Vagina (tissue), 2 donors: ENCODE data around the gene UBR3. TPM values are rescaled to one million over a fixed set of nuclear protein-coding genes. Genes with fewer than 3 reads are reported as not detected.

Source experiments
- DNase-seq, 2 donors: peaks; one replicate each; pipeline ENCODE4 v3.0.0-alpha.2; 2017; ENCODE audit errors: extremely low spot score in 2 of 2
- H3K27ac ChIP-seq: fragments of 200-600 bp; sonication (generic); one replicate; pipeline ENCODE4 v1.5.1; 2019
- H3K27me3 ChIP-seq: fragments of 200-600 bp; sonication (generic); one replicate; pipeline ENCODE4 v1.5.1; 2019
- H3K36me3 ChIP-seq, 2 donors: fragments of 200-600 bp; sonication (generic); one replicate each; pipeline ENCODE4 v1.5.1; 2017 to 2019
- H3K4me1 ChIP-seq: fragments of 200-600 bp; sonication (generic); one replicate; pipeline ENCODE4 v1.5.1; 2019
- H3K4me3 ChIP-seq, 2 donors: fragments of 200-600 bp; sonication (generic); 1 replicate in 1 of 2; 2 replicates in 1 of 2; pipeline ENCODE4 v1.5.1; 2016 to 2019
- H3K9me3 ChIP-seq: fragments of 200-600 bp; sonication (generic); one replicate; pipeline ENCODE4 v1.5.1; 2019
- POLR2A ChIP-seq, 2 donors: fragments of 450-650 bp; IDR thresholded peaks; one replicate each; pipeline ENCODE4 v1.6.1; 2017; ENCODE audit warnings: antibody characterized with exemption in 2 of 2, mild to moderate bottlenecking in 2 of 2, moderate library complexity in 2 of 2
- POLR2AphosphoS5 ChIP-seq, 2 donors: sonication (generic); formaldehyde crosslinking; IDR thresholded peaks; one replicate each; pipeline ENCODE4 v1.9.0; 2017; ENCODE audit warnings: antibody characterized with exemption in 2 of 2, mild to moderate bottlenecking in 2 of 2, low read depth in 1 of 2; ENCODE audit not compliant: insufficient read depth in 1 of 2
- intact Hi-C: fragments of 100-400 bp; cut with DNase I; formaldehyde crosslinking; loops from one replicate; pipeline ENCODE4 v1.15.1; 2023
- total RNA-seq: library from RNA; depleted of rRNA; stranded (reverse); fragments of >200 nt; gene quantifications from one replicate; pipeline ENCODE4 v1.2.3, GENCODE V29; 2016
- TF ChIP-seq, protein P1 (sequence below), 3 experiments: fragments of 450-650 bp in 2 of 3; fragments of 200-600 bp in 1 of 3; sonication (generic) in 1 of 3; IDR thresholded peaks; one replicate each; pipeline ENCODE4 v1.5.1; 2017 to 2019; ENCODE audit warnings: antibody characterized with exemption in 3 of 3, mild to moderate bottlenecking in 2 of 3, moderate library complexity in 2 of 3

The UBR3 gene
- total RNA-seq, 1 donor from 2014 or later = 59.2 TPM

GRCh38 chr2:170091436-170091835 lies 264.2 kb downstream of the UBR3 start:
- Histone ChIP-seq H3K9me3 (no peaks in the 10 kb centered on the region), H3K4me1 (peaks cover 10% of the 10 kb centered on the region), H3K4me3 (no peak overlapping the region), H3K36me3 (no peaks in the 10 kb centered on the region), H3K27ac (no peak overlapping the region), H3K27me3 (no peaks in the 10 kb centered on the region)
- intact Hi-C loops = no loop called here
- no peak for DNase-seq
- TF ChIP-seq, protein P1, sequence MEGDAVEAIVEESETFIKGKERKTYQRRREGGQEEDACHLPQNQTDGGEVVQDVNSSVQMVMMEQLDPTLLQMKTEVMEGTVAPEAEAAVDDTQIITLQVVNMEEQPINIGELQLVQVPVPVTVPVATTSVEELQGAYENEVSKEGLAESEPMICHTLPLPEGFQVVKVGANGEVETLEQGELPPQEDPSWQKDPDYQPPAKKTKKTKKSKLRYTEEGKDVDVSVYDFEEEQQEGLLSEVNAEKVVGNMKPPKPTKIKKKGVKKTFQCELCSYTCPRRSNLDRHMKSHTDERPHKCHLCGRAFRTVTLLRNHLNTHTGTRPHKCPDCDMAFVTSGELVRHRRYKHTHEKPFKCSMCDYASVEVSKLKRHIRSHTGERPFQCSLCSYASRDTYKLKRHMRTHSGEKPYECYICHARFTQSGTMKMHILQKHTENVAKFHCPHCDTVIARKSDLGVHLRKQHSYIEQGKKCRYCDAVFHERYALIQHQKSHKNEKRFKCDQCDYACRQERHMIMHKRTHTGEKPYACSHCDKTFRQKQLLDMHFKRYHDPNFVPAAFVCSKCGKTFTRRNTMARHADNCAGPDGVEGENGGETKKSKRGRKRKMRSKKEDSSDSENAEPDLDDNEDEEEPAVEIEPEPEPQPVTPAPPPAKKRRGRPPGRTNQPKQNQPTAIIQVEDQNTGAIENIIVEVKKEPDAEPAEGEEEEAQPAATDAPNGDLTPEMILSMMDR (IDR thresholded peaks at IDR 0.05) = no peak
- TF ChIP-seq POLR2A (IDR thresholded peaks at IDR 0.05) (no peak), POLR2AphosphoS5 (IDR thresholded peaks at IDR 0.05; ENCODE audit: insufficient read depth in 1 of 2, low read depth in 1 of 2) (no peak)

DNA sequence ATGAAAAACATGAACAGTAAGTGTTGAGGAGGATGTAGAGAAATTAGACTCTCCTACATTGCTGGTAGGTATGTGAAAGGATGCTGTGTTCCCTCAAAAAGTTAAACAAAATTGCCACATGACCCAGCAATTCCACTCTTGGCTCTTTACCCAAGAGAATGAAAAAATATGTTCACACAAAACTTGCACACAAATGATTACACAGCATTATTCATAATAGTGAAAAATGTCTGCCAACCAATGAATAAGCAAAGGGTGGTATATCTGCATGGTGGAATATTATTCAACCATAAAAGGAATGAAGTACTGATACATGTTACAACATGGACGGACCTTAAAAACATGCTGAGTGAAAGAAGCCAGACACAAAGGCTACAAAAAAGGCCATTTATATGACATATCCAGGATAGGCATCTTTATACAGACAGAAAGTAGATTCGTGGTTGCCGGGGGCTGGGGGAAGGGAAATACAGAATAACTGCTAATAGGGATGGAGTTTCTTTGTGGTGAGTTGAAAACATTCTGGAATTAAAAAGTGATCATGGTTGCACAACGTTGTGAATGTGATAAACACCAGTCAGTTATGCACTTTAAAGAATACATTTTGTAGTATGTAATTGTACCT lies 265.3 kb downstream of the UBR3 start:
- Histone ChIP-seq H3K4me1 (peaks cover 10% of the 10 kb centered on the region), H3K36me3 (no peaks in the 10 kb centered on the region), H3K4me3 (no peak overlapping the region), H3K27ac (no peak overlapping the region), H3K27me3 (no peaks in the 10 kb centered on the region), H3K9me3 (no peaks in the 10 kb centered on the region)
- TF ChIP-seq POLR2AphosphoS5 (IDR thresholded peaks at IDR 0.05; ENCODE audit: insufficient read depth in 1 of 2, low read depth in 1 of 2) (no peak), POLR2A (IDR thresholded peaks at IDR 0.05) (no peak)
- TF ChIP-seq, protein P1 (IDR thresholded peaks at IDR 0.05) = no peak
- intact Hi-C loops = no loop called here
- DNase-seq = no peak

DNA sequence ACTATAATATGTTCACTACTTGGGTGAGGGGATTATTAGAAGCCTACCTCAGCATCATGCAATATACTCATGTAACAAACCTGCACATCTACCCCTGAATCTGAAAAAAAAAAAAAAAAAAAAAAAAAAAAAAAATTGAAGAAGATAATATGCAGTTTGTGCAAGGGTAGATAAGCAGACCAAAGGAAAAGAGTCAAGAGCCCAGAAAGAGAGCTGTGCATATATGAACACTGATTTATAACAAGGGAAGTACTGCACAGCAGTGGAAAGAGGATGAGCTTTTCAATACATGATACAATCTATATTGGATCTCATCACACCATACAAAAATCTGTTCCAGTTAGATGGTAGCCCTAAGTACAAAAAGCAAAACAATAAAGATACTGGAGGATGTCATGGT lies 268.1 kb downstream of the UBR3 start:
- intact Hi-C loops = no loop called here
- Histone ChIP-seq H3K9me3 (no peaks in the 10 kb centered on the region), H3K4me1 (no peaks in the 10 kb centered on the region), H3K27ac (no peak overlapping the region), H3K4me3 (no peak overlapping the region), H3K27me3 (no peaks in the 10 kb centered on the region), H3K36me3 (no peaks in the 10 kb centered on the region)
- TF ChIP-seq POLR2A (IDR thresholded peaks at IDR 0.05) (no peak), POLR2AphosphoS5 (IDR thresholded peaks at IDR 0.05; ENCODE audit: insufficient read depth in 1 of 2, low read depth in 1 of 2) (no peak)
- TF ChIP-seq, protein P1 (IDR thresholded peaks at IDR 0.05) = no peak
- no peak for DNase-seq

- H3K36me3 ChIP-seq = no peaks in the 10 kb centered on the region
- H3K27ac ChIP-seq = no peak overlapping the region
- no peak for DNase-seq
- H3K27me3 ChIP-seq = no peaks in the 10 kb centered on the region
- TF ChIP-seq POLR2A (IDR thresholded peaks at IDR 0.05) = no peak
- TF ChIP-seq, protein P1 (IDR thresholded peaks at IDR 0.05) = no peak
- no peak for TF ChIP-seq POLR2AphosphoS5 (IDR thresholded peaks at IDR 0.05; ENCODE audit: insufficient read depth in 1 of 2, low read depth in 1 of 2)
- intact Hi-C loops = no loop called here
- H3K9me3 ChIP-seq = no peaks in the 10 kb centered on the region
- H3K4me1 ChIP-seq = no peaks in the 10 kb centered on the region
- no peak overlapping the region for H3K4me3 ChIP-seq
Observed at GRCh38 chr2:170098626-170099312, 271.5 kb downstream of the UBR3 start.

DNA sequence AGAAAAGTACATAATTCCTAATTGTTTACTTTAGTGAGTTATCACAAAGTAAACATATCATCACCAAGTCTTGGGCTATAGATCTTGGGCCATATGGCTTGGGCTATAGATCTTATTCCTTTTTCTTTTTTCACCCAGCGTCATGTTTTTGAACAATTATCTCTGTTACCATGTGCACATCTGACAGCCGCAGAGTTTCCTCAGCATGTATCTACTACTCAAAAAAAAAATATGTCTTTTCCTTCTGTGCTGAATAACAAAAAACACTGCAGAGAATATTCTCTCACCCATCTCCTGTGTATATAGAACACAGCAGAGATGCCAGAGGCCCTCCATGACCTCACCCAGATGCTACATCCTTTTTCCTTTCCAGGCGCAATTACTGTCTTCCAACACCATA lies 274.5 kb downstream of the UBR3 start:
- Histone ChIP-seq H3K4me3 (no peak overlapping the region), H3K9me3 (no peaks in the 10 kb centered on the region), H3K27ac (no peak overlapping the region), H3K4me1 (no peaks in the 10 kb centered on the region), H3K36me3 (no peaks in the 10 kb centered on the region), H3K27me3 (no peaks in the 10 kb centered on the region)
- TF ChIP-seq POLR2A (IDR thresholded peaks at IDR 0.05) (no peak), POLR2AphosphoS5 (IDR thresholded peaks at IDR 0.05; ENCODE audit: insufficient read depth in 1 of 2, low read depth in 1 of 2) (no peak)
- TF ChIP-seq, protein P1 (IDR thresholded peaks at IDR 0.05) = no peak
- intact Hi-C loops = no loop called here
- DNase-seq = no peak
